Measurements from ENCODE around the gene CSAG2. TPM values are rescaled to one million over a fixed set of nuclear protein-coding genes. Genes with fewer than 3 reads are reported as not detected.
"Not testable (repeated sequence)": the region's sequence is repeated elsewhere in the genome, so short reads cannot be mapped to it uniquely, and the experiment has no call there.

Gene CSAG2
- total RNA-seq, 1 donor from 2014 or later, result not detected

DNA sequence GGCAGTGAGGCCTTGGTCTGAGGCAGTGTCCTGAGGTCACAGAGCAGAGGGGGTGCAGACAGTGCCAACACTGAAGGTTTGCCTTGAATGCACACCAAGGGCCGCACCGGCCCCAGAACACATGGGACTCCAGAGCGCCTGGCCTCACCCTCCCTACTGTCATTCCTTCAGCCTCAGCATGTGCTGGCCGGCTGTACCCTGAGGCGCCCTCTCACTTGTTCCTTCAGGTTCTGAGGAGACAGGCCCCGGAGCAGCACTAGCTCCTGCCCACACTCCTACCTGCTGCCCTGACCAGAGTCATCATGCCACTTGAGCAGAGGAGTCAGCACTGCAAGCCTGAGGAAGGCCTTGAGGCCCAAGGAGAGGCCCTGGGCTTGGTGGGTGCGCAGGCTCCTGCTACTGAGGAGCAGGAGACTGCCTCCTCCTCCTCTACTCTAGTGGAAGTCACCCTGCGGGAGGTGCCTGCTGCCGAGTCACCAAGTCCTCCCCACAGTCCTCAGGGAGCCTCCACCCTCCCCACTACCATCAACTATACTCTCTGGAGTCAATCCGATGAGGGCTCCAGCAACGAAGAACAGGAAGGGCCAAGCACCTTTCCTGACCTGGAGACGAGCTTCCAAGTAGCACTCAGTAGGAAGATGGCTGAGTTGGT lies 26.9 kb upstream of the CSAG2 start:
- H3K9ac ChIP-seq (ENCODE audit: low read length), result no peak overlapping the region
- no peaks in the 10 kb centered on the region for H3K4me1 ChIP-seq (ENCODE audit: insufficient read depth, low read length)
- no peaks in the 10 kb centered on the region for H3K9me3 ChIP-seq (ENCODE audit: insufficient read depth, low read depth, low read length)
- no peaks in the 10 kb centered on the region for H3K36me3 ChIP-seq (ENCODE audit: insufficient read depth, low read length)
- FAIRE-seq (no peak), DNase-seq (ENCODE audit: low read depth) (no peak)
- H4K20me1 ChIP-seq (ENCODE audit: insufficient read depth, low read length), result no peaks in the 10 kb centered on the region
- no peak overlapping the region for H2AFZ ChIP-seq (ENCODE audit: low read depth, low read length)
- no peaks in the 10 kb centered on the region for H3K79me2 ChIP-seq (ENCODE audit: insufficient read depth, low read length)
- H3K4me3 Mint-ChIP-seq (ENCODE audit: unreplicated experiment), result no peak overlapping the region
- no peak for TF ChIP-seq EZH2 (IDR thresholded peaks at IDR 0.05; ENCODE audit: insufficient read depth, low read length)
- H3K9me3 Mint-ChIP-seq (ENCODE audit: unreplicated experiment), result no peaks in the 10 kb centered on the region
- H3K27ac Mint-ChIP-seq (ENCODE audit: unreplicated experiment), result no peak overlapping the region
- H3K4me2 ChIP-seq (ENCODE audit: low read length), result no peak overlapping the region
- no peak overlapping the region for H3K27ac ChIP-seq (ENCODE audit: low read depth, low read length)
- H3K36me3 Mint-ChIP-seq (ENCODE audit: low read depth, unreplicated experiment), result no peaks in the 10 kb centered on the region
- H3K27me3 ChIP-seq (ENCODE audit: insufficient read depth, low read length), result no peaks in the 10 kb centered on the region
- no peaks in the 10 kb centered on the region for H3K4me1 Mint-ChIP-seq (ENCODE audit: low read depth, unreplicated experiment)
- H3K4me3 ChIP-seq (ENCODE audit: insufficient read depth, low read depth, low read length), result no peak overlapping the region
- no peaks in the 10 kb centered on the region for H3K27me3 Mint-ChIP-seq (ENCODE audit: low read depth, unreplicated experiment)

DNA sequence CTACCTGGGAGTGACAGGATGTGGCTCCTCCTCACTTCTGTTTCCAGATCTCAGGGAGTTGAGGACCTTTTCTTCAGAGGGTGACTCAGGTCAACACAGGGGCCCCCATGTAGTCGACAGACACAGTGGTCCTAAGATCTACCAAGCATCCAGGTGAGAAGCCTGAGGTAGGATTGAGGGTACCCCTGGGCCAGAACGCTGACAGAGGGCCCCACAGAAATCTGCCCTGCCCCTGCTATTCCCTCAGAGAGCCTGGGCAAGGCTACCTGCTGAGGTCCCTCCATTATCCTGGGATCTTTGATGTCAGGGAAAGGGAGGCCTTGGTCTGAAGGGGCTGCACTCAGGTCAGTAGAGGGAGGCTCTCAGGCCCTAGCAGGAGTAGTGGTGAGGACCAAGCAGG lies 26.0 kb upstream of the CSAG2 start:
- DNase-seq (ENCODE audit: low read depth) (no peak), FAIRE-seq (no peak)
- no peaks in the 10 kb centered on the region for H3K36me3 ChIP-seq (ENCODE audit: insufficient read depth, low read length)
- H3K9ac ChIP-seq (ENCODE audit: low read length), result no peak overlapping the region
- TF ChIP-seq CTCF (IDR thresholded peaks at IDR 0.05; ENCODE audit: insufficient read depth, low read depth, low read length) (no peak), EZH2 (IDR thresholded peaks at IDR 0.05; ENCODE audit: insufficient read depth, low read length) (no peak)
- Mint-ChIP-seq H3K27ac (ENCODE audit: unreplicated experiment) (no peak overlapping the region), H3K9me3 (ENCODE audit: unreplicated experiment) (no peaks in the 10 kb centered on the region), H3K4me3 (ENCODE audit: unreplicated experiment) (no peak overlapping the region), H3K27me3 (ENCODE audit: low read depth, unreplicated experiment) (no peaks in the 10 kb centered on the region), H3K36me3 (ENCODE audit: low read depth, unreplicated experiment) (no peaks in the 10 kb centered on the region), H3K4me1 (ENCODE audit: low read depth, unreplicated experiment) (no peaks in the 10 kb centered on the region)
- H3K4me3 ChIP-seq (ENCODE audit: insufficient read depth, low read depth, low read length), result no peak overlapping the region
- H3K4me1 ChIP-seq (ENCODE audit: insufficient read depth, low read length), result no peaks in the 10 kb centered on the region
- H2AFZ ChIP-seq (ENCODE audit: low read depth, low read length), result no peak overlapping the region
- H3K9me3 ChIP-seq (ENCODE audit: insufficient read depth, low read depth, low read length), result no peaks in the 10 kb centered on the region
- H3K27ac ChIP-seq (ENCODE audit: low read depth, low read length), result no peak overlapping the region
- H3K79me2 ChIP-seq (ENCODE audit: insufficient read depth, low read length), result no peaks in the 10 kb centered on the region
- H4K20me1 ChIP-seq (ENCODE audit: insufficient read depth, low read length), result no peaks in the 10 kb centered on the region
- no peaks in the 10 kb centered on the region for H3K27me3 ChIP-seq (ENCODE audit: insufficient read depth, low read length)
- H3K4me2 ChIP-seq (ENCODE audit: low read length), result no peak overlapping the region

DNA sequence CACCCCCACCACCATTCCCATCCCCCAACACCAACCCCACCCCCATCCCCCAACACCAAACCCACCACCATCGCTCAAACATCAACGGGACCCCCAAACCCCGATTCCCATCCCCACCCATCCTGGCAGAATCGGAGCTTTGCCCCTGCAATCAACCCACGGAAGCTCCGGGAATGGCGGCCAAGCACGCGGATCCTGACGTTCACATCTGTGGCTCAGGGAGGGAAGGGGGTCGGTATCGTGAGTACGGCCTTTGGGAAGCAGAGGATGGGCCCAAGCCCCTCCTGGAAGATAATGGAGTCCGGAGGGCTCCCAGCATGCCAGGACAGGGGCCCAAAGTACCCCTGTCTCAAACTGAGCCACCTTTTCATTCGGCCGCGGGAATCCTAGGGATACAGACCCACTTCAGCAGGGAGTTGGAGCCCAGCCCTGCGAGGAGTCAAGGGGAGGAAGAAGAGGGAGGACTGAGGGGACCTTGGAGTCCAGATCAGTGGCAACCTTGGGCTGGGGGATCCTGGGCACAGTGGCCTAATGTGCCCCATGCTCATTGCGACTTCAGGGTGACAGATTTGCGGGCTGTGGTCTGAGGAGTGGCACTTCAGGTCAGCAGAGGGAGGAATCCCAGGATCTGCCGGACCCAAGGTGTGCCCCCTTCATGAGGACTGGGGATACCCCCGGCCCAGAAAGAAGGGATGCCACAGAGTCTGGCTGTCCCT lies 25.2 kb upstream of the CSAG2 start:
- FAIRE-seq; DNase-seq (ENCODE audit: low read depth); H3K4me1 ChIP-seq (ENCODE audit: insufficient read depth, low read length); H3K36me3 ChIP-seq (ENCODE audit: insufficient read depth, low read length); H3K4me1 Mint-ChIP-seq (ENCODE audit: low read depth, unreplicated experiment); H3K9me3 ChIP-seq (ENCODE audit: insufficient read depth, low read depth, low read length); H3K9ac ChIP-seq (ENCODE audit: low read length); H3K27ac ChIP-seq (ENCODE audit: low read depth, low read length); H3K27ac Mint-ChIP-seq (ENCODE audit: unreplicated experiment); H3K4me3 Mint-ChIP-seq (ENCODE audit: unreplicated experiment); H3K27me3 Mint-ChIP-seq (ENCODE audit: low read depth, unreplicated experiment); H3K4me3 ChIP-seq (ENCODE audit: insufficient read depth, low read depth, low read length); H3K4me2 ChIP-seq (ENCODE audit: low read length); H2AFZ ChIP-seq (ENCODE audit: low read depth, low read length); H3K27me3 ChIP-seq (ENCODE audit: insufficient read depth, low read length); H4K20me1 ChIP-seq (ENCODE audit: insufficient read depth, low read length); H3K79me2 ChIP-seq (ENCODE audit: insufficient read depth, low read length); H3K36me3 Mint-ChIP-seq (ENCODE audit: low read depth, unreplicated experiment); H3K9me3 Mint-ChIP-seq (ENCODE audit: unreplicated experiment): not testable (repeated sequence)
